Activated effector memory CD4-positive, alpha-beta T cell treated with anti-CD3 and anti-CD28 coated beads, Interleukin-2, amount 50 U/mL, for 16 hours (primary cell): Measurements from ENCODE around the gene SORCS2.

ENCODE experiments used
- DNase-seq: peaks from one replicate; pipeline ENCODE4 v3.0.0-alpha.2; 2020

The SORCS2 gene

DNA sequence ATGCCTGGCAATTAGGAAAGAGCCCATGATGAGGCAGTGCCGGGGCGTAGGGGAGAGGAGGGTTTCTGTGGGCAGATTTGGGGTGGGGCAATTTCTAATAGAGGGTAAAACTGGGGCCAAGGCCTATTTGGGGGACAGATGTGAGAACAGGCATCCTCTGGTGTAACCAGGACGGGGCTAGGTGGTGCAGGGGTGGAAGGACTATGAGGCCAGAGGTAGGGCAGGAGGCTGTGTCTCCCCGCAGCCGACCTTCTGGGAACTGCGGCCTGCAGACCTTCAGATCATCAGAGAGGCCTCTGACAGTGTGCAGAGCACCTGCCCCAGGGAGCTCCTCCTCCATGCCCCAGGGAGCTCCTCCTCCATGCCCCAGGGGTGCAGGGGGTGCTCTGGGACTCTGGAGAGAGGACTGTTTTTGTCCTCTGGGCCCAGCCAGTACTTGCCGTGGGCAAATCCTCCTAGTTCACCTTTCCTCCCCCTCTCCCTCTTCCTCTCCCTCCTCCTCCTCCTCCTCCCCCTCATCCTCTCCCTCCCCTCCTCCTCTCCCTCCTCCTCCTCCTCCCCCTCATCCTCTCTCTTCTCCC is 101.9 kb downstream of the SORCS2 start:
- DNase-seq, result no peak

DNA sequence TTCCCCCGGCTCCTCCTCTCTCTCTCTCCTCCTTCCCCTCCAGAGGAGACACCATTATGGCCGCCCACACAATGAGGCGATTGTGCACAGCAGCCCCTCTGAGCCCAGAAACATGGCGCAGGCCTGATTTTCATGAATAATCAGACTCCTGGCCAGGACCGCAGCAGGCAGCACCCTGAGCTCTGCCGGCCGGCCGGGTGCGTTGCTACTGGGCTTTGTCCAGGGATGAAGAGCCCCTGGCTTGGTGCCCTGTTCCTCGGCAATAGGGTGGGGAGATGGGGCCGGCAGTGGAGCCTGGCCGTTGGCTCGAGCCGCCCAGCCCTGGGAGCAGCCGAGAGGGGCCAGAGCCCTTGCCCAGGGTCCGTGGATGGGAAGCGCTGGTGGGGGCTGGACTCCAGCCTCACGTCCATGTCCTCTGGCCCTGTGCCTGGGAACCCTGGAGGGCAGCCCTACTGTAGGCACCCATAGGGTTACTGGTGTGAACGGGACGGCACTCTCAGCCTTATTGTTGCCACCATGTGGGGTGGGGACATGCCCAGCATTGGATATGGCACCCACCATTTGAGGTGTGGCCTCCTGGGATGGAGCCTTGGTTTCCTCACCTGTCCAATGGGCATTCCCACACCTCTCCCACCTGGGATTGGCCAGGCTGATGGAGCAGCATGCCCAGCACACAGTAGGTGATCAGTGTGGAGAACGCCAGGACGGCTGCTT is 103.0 kb downstream of the SORCS2 start:
- DNase-seq, result no peak

DNA sequence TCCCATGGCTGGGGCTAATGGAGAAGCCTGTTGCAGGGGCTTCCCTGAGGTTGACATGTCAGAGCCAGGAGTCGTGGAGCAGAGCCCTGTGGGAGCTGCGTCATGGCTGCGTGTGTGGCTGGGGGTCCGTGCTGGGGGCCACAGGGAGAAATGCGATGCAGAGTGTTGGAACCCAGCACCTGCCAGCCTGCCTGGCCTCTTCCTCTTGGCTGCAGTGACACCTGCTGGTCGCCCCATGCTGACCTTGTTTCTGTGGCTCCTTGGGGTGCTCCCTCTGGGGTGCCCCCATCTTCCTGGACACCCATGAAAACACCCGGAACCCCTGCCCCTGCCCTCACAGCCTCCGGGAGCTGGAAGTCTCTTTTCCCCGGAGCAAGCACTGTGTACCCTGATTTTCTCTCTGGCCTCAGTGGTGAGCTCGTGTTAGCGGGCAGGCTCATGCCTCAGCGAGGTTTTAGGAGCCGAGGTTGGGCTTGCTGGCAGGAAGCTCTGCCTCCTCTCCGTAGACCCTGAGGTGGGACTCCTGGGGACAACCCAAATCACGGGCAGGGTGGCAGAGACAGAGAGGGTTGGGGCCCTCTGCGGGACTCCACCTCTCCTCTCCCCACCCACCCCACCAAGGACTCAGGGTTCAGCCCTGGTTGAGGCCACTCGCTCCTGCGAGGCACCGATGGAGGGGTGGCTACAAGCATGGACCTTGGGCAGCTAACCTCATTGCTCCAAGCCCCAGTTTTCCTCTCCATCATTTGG is 103.7 kb downstream of the SORCS2 start:
- DNase-seq, result no peak

DNA sequence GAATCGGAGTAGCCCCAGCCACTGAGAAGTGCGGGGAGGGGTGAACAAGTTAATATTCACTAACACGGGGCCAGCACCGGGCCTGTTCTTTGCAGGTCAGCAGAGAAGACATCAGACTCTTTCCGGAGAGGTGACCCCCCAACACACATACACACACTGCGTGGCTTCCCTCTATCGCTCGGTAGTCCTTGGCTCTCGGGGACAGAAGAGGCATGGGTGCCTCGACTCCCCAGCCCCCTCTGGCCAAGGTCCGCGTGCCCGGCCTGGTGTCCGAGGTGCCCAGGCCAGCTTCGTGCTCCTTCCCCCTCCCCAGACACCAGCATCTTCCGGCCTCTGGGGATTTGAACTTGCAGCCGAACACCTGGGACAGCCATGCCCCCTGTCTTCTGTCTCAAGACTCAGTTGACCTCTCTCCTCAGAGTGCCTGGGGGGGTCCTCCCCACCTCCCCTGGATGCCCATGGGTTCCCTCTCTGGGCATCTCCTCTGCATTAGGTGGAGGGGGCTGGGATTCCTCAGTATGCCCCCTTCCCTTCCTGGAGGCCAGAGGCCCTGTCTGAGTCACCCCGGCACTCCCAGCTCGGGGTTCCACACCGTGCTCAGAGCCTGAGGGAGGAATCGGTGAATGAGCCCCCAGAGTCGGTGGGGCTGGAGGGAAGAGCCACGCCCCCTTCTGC is 104.5 kb downstream of the SORCS2 start:
- DNase-seq, result no peak

DNA sequence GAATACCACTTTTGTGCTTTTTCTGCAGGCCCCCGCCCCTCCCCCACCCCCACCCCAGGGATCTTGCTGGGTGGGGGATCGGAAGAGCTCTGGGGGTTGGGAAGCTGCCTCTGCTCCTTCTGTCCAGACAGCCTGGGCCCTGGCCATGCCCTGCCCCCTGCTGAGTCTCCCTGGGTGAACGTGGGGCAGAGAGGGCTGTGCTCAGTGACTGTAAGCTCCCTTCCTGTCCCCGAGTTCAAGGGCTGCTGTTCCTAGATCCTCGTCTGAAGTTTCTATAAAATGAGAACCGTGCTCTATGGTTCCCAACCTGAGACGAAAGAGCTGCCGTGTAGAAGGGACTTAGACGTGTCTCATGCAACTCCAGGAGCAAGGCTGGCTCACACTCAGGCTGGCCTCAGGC is 105.0 kb downstream of the SORCS2 start:
- DNase-seq, result no peak

DNA sequence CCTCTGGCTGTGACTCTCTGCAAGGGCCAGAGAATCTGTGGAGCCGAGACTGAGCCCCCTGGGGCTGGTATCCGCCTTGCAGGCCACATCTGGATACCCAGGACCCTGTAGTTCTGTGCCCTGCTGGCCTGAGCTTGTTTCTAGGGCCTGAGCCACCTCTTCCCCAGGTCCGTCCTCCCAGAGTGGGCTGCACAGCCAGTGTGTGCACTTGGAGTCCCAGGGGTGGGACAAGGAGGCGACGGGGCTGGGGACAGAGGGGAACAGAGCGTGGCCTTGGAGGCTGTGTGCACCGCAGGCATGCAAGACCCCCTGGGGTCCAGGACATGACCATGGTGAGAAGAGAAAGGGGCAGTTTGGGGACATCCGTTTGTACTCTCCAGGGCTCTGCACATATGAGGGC is 105.5 kb downstream of the SORCS2 start:
- no peak for DNase-seq

DNA sequence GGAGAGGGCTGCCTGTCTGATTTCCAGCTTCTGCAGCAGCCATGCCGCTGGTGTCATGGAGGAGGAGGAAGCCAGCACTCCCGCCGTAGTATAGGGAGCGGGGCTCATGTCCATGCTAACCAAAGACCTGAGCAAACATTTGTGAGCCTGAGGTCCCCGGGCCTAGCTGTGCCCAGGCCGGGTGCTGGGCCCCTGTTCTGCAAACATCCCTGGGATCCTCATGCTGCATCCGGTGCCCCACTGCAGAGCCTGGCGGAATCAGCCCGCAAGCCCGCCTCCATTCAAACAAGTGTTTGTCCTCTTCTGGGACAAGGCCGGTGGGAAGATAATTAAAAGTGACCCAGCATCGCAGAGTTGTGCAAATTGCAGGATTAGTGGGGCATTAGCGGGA is 106.3 kb downstream of the SORCS2 start:
- no peak for DNase-seq

DNA sequence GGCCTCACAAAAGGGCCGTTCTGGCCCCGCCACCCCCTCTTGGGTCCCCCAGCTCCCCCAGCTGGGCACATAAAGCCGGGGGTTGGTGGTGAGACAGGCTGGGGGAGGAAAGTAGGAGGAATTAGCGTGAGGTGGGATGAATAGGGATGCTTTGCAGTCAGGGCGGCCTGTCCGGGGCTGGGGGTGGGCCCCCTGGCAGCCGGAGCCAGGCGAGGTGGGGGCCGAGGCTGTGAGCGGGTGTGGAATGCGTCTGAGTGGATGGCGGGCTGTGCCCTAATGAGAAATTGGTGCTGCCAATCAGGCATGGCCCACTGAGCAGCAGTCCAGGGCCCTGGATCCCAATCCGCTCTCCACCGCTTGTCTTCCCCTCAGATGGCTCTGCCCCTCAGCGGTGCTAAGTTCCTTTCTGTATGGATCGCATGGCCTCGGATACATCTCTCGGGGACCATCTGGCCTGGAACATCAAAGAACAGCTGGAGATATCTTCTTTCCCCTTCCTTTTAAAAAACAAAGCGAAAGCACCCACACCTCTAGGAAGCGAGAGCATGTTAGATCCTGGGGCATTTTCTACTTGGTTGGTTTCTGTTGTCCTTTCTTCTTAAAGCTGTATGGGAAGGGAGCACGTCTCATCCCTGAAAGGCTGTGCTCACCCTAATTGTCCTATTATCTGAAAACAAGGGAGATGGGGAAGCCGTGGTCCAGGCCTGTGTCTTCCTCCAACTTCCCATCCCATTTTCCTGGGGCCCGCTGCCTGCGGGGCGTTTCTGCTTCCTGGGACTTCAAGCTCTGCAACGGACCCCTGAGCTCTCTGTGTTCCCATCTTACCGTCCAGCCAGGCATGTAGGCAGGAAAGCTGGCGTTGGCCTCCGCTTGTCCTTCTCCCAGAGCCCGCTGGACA is 106.9 kb downstream of the SORCS2 start:
- no peak for DNase-seq

DNA sequence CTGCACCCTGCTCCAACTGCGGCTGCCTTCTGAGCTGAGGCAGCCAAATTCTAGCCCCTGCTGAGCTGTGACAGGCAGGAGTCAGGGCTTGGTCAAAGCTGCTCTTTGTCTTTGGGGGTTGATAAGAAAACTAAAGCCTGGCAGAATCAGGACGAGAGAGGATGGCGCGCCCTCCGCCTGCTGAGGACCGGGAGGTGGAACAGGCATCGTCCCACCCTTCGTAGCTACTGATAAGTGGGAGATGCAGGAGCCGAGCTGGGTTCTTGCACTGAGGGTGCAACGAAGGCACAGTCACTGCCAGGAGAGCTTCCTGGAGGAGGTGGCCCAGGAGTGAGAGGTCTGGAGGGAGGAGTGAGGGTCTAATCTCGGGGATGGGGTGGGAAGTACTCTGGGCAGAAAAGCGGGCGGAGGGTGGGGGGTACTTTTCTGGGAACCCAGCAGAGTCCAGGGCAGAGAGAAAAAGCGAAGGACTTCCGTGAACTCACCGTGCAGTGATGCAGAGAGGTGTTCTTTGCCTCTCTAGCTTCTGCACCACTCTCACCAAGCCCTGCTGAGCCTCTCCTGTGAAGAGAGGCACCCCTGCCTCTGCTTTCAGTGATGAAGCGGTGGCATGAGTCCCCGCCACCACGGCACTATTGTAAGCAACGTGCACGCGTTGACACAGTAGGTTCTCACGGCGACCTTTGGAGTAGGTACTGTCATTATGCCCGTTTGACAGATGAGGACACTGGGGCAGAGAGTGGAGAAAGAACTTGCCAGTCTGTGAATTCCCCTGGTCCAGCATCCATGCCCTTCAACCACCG is 107.8 kb downstream of the SORCS2 start:
- DNase-seq, result no peak

DNA sequence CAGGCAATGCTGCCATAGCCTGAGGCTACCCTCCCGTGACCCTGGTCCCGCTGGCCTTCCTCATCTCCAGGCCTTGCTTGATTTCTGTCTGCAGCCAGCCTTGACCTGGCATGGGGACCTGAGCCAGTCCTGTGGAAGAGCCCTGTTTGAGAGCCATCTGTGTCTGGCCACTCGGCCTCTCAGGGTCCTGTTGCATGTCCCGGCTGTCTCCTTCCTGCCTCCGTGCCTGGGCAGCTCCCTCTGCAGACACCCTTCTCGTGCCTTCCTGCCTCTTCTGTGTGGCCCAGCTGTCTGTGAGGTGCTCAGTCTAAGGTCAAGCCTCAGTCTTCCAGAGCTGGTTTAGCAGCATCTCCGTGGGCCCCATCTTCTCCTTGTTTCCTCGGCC is 108.4 kb downstream of the SORCS2 start:
- DNase-seq, result no peak

DNA sequence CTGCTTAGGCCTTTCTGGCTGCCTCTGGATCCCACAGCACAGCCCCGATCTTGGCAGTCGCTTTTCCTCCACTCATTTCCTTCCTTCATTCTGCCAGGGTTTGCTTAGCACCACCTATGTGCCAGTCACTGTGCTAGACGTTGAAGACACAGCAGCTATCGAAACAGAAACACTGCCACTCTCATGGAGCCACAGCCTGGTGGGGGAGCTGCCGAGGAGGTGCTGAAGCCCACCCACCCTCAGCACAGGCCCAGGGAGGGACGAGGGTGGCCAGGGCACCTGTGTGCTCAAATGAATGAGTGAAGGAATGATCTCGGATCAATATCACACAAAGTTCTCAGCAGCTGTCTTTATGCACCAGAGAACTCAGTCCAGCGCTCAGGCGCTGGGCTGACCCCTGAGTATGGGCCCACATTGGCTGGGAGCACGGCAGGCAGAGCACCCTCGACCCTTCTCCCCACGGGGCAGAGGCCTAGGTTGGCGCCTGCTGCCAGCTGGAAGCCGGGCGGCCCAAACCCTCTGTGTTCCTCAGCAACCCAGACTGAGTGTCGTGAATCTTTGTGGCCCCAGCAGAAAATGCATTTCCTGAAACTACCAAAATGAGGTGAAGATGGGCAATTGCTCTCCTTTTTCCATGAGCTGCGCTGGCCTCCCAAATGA is 108.9 kb downstream of the SORCS2 start:
- DNase-seq, result no peak

DNA sequence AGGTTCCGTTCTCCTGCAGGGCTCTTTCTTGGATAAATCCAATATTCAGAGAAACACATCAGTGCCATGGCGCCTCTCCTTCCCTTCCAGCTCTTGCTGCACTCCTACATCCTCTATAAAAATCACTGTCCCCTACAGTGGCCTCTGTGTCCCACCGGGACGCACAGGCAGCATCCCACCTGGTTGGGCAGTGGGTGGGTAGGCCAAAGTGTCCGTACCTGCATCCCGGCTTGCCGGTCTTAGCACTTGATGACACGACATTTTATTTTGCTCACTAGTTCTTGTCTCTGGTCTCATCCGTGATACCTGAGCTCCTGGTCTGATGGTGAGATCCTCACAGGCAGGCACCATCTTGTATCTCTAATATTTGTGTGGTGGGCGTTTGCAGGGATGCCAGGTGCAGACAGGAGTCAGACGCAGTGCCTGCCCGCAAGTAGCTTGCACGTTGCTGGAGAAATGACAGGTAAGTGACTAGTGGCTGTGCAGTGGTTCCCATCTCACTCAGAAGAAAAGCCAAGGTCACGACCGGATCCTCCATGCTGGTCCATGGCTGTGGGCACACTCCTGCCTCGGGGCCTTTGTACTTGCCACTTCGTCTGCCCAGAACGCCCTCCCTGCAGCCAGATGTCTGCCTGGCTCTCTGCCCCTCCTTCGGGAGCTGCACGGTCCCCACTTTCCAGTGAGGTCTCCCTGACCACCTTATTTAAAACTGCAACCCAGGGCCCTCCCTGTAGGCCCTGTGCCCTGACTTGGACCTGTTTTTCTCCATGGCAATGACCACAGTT is 109.7 kb downstream of the SORCS2 start:
- no peak for DNase-seq

DNA sequence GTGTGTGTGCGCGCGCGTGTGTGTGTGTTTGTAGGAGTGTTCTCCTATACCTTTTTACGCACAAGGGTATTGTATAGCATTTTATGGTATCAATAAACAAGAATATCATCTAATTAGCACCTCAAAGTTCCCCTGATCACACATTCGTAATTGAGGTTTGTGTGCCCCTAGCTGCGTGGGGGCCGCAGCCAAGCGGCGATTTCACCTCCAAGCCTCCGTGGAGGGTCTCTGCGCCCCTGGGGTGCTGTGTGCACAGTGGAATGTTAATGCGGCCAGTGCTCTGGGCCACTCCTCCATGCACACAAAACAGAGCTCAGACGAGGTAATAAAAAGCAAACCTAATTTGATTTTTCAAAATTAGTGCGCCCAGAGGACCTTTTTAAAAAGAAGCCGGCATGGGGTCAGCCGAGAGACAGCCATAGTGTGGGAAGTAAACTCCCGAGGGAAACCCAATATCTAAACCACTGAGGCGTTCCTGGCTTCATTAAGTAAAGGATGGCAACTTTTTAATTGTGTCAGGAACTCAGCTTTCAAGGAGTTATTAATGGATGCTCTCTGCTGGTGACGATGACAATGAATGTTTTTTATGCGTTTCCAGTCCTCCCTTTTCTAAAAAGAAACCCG is 110.6 kb downstream of the SORCS2 start:
- DNase-seq, result no peak

DNA sequence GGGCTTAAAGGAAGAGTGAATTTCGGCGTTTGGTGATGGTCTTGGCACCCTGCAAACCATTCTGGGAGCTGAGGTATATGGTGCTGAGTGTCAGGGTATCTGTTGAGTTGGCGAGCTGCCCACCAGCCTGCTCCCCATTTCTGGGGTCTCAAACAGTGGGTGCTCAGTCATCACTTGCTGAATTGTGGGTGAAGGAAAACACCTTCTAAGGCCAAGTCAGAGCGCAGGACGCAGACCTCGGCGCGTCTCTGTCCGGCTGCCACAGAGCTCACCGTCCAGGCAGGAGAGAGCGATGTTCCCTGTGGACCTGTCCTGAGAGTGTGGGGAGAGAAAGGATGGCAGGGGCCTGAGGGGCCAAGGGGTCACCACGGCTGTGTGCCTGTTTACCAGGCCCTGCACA is 111.2 kb downstream of the SORCS2 start:
- no peak for DNase-seq

DNA sequence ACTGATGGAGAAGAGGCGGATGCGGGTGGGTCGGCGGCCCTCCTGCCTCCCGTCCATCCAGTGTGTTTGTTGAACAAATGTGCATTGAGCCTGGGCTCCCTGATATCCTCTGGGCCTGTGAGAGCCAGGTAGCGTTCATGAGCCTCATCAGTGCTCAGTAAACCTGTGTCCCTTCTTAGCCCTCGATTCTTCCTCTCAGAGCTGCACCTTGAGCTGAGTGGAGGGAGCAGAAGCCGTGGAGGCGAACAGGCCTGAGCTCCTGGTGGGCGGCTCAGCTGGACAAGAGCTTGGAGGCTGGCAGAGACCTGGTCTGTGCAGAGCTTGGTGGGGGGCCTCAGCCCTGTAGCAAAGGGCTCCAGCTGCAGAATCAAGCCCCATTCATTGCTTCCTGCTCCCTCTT is 112.1 kb downstream of the SORCS2 start:
- DNase-seq, result no peak

DNA sequence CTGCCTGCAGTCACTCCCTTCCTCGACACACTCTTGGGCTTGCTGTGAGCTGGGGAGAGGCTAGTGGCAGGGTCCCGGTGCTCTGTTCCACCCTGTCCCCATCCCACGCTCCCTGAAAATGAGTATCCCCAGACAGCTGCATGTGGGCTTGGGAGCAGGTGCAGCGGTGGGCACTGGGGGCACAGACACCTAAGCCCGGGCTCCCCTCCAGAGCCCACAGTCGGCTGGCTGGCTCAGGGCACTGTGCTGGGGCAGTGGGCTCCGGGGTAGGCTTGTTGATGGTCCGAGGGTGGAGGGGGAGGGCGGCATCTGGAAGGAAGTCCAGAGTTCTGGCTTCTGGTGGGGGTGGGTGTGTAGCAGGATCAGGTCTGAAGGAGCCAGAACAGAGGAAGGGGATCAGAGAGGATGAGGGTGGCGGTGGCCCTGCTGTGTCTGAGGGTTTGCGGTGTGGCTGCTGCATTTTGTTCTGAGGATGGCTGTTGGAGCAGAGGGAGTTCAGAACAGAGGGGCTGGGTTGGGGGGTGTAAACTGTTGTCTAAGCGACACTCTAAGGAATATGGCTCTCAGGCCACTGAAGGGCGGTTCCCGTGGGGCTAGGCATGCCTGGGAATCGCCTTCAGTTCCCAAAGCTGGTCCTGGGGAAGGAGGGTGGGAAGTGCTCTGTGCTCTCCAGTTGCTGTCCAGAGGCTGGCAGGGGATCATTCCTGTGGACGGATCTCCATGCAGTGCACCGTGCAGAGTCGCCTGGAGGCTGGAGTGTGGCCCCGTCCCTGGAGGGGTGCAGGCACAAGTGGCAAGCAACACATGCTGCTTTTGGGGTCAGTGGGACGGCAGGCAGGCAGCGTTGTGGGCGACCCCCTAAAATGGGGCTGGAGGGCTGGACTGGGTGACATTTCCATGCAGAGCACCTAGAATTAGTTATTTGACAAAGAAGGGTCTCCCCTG is 114.0 kb downstream of the SORCS2 start:
- no peak for DNase-seq

DNA sequence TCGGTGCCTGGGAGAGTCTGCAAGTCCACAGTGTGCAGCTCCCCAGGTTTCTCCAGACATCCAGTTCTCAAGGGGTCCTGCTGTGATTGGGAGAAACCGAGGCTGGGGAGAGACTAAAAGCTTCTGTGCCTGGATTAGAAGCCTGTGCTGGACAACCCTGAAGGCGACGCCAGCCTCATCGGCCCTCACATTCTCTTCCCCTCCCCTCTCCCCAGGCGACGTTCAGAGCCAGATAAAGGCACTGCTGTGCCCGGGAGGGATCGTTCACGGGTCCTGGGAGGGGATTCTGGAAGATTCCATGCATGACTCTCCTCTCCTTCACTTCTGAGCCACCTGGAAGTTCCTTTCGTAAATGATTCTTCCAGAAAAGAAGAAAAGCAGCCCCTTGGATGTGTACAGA is 114.6 kb downstream of the SORCS2 start:
- no peak for DNase-seq

DNA sequence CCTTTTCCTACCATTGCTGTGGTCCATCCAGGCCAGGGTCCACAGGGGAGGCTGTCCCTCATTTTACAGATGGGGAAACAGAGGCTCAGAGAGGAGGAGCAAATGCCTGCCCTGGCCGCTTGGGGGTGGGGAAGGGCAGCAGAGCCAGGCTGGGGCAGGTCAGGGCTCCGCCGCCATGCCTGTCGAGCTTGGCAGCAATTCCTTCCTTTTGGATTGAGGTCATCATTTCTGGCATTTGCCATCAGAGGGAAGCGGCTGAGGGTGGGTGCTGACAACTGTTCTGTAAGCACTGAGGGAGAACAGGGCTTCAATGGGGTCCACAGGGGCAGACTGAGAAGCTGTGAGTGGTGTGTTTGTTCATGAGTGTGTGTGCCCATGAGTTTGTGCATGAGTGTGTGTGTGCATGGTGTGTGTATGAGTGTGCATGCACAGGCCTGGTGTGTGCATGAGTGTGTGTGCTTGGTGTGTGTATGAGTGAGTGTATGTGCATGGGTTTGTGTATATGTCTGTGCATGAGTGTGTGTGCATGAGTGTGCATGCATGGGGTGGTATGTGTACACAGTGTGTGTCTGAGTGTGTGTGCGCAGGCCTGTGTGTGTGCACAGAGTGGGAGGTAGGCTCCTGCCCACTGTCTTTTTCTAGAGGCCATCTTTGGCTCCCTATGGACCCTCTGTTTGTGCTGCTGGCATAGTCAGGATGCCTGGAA is 115.2 kb downstream of the SORCS2 start:
- no peak for DNase-seq
